ENCODE measurements around the gene ITCH. TPM values are rescaled to one million over a fixed set of nuclear protein-coding genes. Genes with fewer than 3 reads are reported as not detected.
"Not testable (repeated sequence)": the region's sequence is repeated elsewhere in the genome, so short reads cannot be mapped to it uniquely, and the experiment has no call there.

Gene ITCH
- total RNA-seq, 2 experiments from 2014 or later: 52.1 to 59.9 TPM

DNA sequence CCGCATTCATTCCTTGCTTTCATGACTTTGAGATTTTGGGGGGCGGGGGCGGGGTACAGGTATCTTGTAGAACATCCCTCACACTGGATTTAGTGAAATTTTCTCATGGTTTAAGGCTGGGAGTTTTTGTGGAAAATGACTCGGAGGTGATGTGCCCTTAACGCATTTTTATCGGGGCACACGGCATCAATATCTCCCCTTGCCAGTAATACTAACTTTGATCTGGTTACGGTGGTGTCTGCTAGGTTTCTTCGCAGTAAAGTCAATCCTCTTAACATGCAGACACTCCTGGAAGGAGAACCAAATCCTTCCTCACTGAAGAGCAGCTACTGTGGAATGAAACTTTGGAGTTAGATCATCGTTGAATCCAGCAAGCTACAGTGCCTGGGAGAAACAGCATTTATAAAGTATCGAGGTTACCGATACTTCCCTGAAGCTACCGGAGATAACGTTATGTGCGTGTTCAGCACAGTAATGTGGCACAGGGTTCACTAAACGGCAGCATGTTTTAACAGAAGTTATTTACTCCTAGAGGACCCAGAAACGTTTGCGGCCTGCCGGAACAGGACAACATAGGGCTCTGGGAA lies 151.9 kb downstream of the ITCH start:
- CTCF ChIA-PET: interaction anchor here (0.6 to 5.6 kb wide), 14 partner anchors 15 to 324 kb away, joined by 3 to 124 read pairs (median 4); partner anchors contain the start of genes AHCY and ITCH

DNA sequence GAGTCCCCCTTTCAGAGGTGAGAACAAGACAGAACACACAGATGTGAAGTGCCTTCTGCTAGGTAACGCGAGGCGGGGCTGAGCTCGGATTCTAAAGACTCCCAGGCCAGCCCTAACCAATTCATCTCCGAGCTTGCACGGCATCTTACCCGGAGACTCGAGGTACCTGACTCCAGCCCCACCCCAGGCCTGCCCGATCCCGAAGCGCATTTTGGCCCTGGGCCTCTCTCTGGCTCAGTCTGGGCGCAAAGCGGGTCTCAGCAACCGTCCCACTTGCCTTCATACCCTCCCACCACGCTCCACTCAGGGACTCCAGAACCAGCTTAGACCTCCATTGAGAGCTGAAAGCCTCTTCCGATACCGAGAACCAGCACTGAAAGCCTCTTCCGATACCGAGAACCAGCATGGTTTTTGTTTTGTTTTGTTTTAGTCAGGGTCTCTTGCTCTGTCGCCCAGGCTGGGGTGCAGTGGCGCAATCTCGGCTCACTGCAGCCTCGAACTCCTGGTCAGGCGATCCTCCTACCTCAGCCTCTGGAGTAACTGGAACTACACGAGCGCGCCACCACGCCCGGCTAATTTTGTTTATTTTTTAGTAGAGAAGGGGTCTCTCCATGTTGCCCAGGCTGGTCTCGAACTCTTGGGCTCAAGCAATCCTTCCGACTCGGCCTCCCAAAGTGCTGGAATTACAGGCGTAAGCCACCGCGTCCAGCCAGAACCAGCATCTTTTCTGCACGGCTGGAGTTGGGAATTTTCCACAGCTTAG lies 152.6 kb downstream of the ITCH start:
- peaks cover 13% of the 10 kb centered on the region for H3K36me3 Mint-ChIP-seq (ENCODE audit: low read depth)
- peak; percentile 71 for ATAC-seq
- peak overlapping the region; percentile 98 for H3K4me3 Mint-ChIP-seq
- H3K9me3 Mint-ChIP-seq (ENCODE audit: insufficient read depth): no peaks in the 10 kb centered on the region
- POLR2A ChIA-PET: interaction anchor here (0.5 to 2.7 kb wide), 12 partner anchors 10 to 1438 kb away, joined by 3 to 14 read pairs (median 4); partner anchors contain the start of genes AHCY, ITCH, PIGU and SCAND1
- H3K4me1 Mint-ChIP-seq (ENCODE audit: low read depth): peaks cover 31% of the 10 kb centered on the region
- DNase-seq: peak; percentile 86
- CTCF ChIA-PET: interaction anchor here (0.6 to 5.6 kb wide), 20 partner anchors 16 to 325 kb away, joined by 3 to 124 read pairs (median 4); partner anchors contain the start of genes AHCY and ITCH
- H3K27ac Mint-ChIP-seq: peak overlapping the region; percentile 98
- H3K27me3 Mint-ChIP-seq (ENCODE audit: low read depth): no peaks in the 10 kb centered on the region

More for the DNA sequence above, 151.9 kb downstream of the ITCH start:
- no peaks in the 10 kb centered on the region for H3K27me3 Mint-ChIP-seq (ENCODE audit: low read depth)
- POLR2A ChIA-PET: interaction anchor here (0.7 to 2.7 kb wide), 7 partner anchors 129 to 1439 kb away, joined by 3 to 14 read pairs (median 5); partner anchors contain the start of genes AHCY, ITCH, PIGU and SCAND1
- H3K27ac Mint-ChIP-seq: peak overlapping the region; percentile 98
- peak; percentile 32 for ATAC-seq
- H3K36me3 Mint-ChIP-seq (ENCODE audit: low read depth): peaks cover 11% of the 10 kb centered on the region
- peak overlapping the region; percentile 98 for H3K4me3 Mint-ChIP-seq
- no peaks in the 10 kb centered on the region for H3K9me3 Mint-ChIP-seq (ENCODE audit: insufficient read depth)
- no peak for DNase-seq
- H3K4me1 Mint-ChIP-seq (ENCODE audit: low read depth): peaks cover 29% of the 10 kb centered on the region

DNA sequence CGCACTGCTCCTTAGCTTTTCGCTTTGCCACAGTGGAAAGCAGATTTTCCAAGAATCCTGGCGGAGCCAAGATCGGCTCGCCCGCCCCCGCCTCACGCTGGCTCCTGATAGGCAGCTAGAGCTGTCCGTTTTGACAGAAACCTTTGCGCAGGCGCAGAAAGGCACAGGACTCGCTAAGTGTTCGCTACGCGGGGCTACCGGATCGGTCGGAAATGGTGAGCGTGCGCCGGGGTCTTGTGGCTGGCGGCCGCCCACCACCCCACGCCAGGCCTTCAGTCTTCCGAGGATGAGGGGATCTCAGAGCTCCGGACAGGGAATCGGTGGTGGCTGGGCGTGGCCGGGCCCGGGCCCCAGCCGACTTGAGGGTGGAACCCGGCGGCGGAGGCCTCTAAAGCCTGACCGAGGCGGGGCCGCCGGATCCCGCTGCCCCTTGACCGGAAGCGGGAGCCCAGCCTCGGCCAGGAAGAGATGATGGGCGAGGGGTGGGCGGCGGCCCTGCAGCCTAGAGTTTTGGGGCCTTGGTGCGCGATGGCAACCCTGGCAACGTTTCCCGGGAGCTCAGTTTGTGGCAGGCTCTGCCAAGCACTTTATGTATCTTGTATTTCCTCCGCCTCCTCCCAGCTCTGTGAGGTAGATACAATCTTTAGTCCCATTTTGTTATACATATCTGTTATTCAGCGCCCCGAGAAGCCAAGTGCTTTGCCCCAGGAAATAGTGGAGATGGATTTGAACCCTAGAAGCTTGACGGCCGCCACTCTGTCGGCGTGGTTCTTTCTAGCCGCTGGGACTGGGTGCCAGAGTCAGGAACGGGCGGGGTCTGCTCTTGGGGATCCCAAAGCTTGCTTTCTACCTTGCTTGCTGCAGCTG lies 153.4 kb downstream of the ITCH start, which contains the start of gene DYNLRB1:
DYNLRB1 (plus strand) TSS at position 176 of the 867 bp plus-strand sequence; CDS start at position 213, 37 bp downstream.
- peak within 1 kb of the TSS; percentile 98 for H3K4me3 Mint-ChIP-seq
- peaks cover 13% of the 10 kb centered on the region for H3K36me3 Mint-ChIP-seq (ENCODE audit: low read depth)
- DNase-seq (peak; percentile 97), ATAC-seq (peak; percentile 88)
- H3K4me1 Mint-ChIP-seq (ENCODE audit: low read depth): peaks cover 31% of the 10 kb centered on the region
- no peaks in the 10 kb centered on the region for H3K27me3 Mint-ChIP-seq (ENCODE audit: low read depth)
- POLR2A ChIA-PET: interaction anchor here (0.5 to 2.7 kb wide), 14 partner anchors 11 to 404 kb away, joined by 3 to 14 read pairs (median 3); partner anchors contain the start of genes AHCY, EIF2S2, ITCH and MAP1LC3A
- CTCF ChIA-PET: interaction anchor here (0.6 to 5.6 kb wide), 22 partner anchors 10 to 630 kb away, joined by 3 to 124 read pairs (median 4); partner anchors contain the start of genes AHCY and EDEM2
- no peaks in the 10 kb centered on the region for H3K9me3 Mint-ChIP-seq (ENCODE audit: insufficient read depth)
- H3K27ac Mint-ChIP-seq: peak within 1 kb of the TSS; percentile 98

DNA sequence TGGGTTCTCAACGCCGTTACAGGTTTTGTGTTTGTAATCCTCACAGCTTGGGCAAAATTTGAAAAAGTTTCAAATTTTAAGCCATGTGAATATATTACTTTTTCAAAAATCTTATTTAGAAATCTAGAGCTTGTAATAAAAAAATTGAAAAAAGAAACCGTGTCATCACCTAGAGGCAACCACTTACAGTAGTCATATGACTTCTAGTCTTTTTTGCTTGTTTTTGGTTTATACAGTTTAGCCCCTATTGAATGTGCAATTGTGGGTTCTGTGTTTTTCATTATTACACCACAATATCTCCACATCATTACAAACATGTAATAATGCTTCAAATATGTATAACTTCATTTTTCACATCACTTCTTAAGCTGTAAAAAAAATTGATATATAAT lies 154.0 kb downstream of the ITCH start:
- peaks cover 16% of the 10 kb centered on the region for H3K36me3 Mint-ChIP-seq (ENCODE audit: low read depth)
- DNase-seq: no peak
- CTCF ChIA-PET: interaction anchor here (1.0 to 5.6 kb wide), 11 partner anchors 10 to 630 kb away, joined by 3 to 124 read pairs (median 7); partner anchors contain the start of genes AHCY and EDEM2
- peaks cover 33% of the 10 kb centered on the region for H3K4me1 Mint-ChIP-seq (ENCODE audit: low read depth)
- H3K27me3 Mint-ChIP-seq (ENCODE audit: low read depth): no peaks in the 10 kb centered on the region
- no peak for ATAC-seq
- POLR2A ChIA-PET: interaction anchor here (0.9 to 2.7 kb wide), 10 partner anchors 11 to 405 kb away, joined by 3 to 14 read pairs (median 3); partner anchors contain the start of genes EIF2S2, ITCH and MAP1LC3A
- H3K9me3 Mint-ChIP-seq (ENCODE audit: insufficient read depth): no peaks in the 10 kb centered on the region
- H3K27ac Mint-ChIP-seq: peak overlapping the region; percentile 98
- H3K4me3 Mint-ChIP-seq: peak overlapping the region; percentile 98

DNA sequence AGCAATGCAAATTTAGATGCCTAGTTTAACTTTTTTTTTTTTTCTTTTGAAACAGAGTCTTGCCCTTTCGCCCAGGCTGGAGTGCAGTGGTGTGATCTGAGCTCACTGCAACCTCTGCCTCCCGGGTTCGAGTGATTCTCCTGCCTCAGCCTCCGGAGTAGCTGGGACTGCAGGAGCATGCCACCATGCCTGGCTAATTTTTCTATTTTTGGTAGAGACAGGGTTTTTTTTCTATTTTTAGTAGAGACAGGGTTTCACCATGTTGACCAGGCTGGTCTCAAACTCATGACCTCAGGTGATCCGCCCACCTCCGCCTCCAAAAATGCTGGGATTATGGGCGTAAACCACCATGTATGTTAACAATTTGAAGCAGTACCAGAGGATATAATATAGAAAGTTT lies 155.8 kb downstream of the ITCH start:
- DNase-seq; H3K4me3 Mint-ChIP-seq; H3K9me3 Mint-ChIP-seq (ENCODE audit: insufficient read depth); ATAC-seq; POLR2A ChIA-PET; H3K27me3 Mint-ChIP-seq (ENCODE audit: low read depth); H3K27ac Mint-ChIP-seq: not testable (repeated sequence)
- peaks cover 29% of the 10 kb centered on the region for H3K4me1 Mint-ChIP-seq (ENCODE audit: low read depth)
- CTCF ChIA-PET: interaction anchor here (5.6 kb wide), 1 partner anchor 206 kb away, joined by 124 read pairs; no protein-coding TSS in a partner anchor
- peaks cover 22% of the 10 kb centered on the region for H3K36me3 Mint-ChIP-seq (ENCODE audit: low read depth)

DNA sequence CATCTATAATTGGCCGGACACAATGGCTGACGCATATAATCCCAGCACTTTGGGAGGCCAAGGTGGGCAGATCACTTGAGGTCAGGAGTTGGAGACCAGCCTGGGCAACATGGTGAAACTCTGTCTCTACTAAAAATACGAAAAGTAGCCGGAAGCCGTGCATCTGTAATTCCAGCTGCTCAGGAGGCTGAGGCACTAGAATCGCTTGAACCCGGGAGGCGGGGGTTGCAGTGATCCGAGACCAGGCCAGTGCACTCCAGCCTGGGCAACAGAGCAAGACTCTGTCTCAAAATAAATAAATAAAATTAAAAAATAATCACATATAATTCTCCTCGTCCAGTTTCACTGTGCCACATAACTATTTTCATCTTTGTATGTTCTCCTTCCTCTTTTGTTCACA lies 156.8 kb downstream of the ITCH start:
- CTCF ChIA-PET: interaction anchor here (1.7 to 5.6 kb wide), 3 partner anchors 19 to 207 kb away, joined by 4 to 124 read pairs (median 85); no protein-coding TSS in a partner anchor
- ATAC-seq; DNase-seq; H3K27me3 Mint-ChIP-seq (ENCODE audit: low read depth); H3K27ac Mint-ChIP-seq; POLR2A ChIA-PET; H3K9me3 Mint-ChIP-seq (ENCODE audit: insufficient read depth); H3K4me3 Mint-ChIP-seq: not testable (repeated sequence)
- Mint-ChIP-seq H3K4me1 (ENCODE audit: low read depth) (peaks cover 26% of the 10 kb centered on the region), H3K36me3 (ENCODE audit: low read depth) (peaks cover 22% of the 10 kb centered on the region)

DNA sequence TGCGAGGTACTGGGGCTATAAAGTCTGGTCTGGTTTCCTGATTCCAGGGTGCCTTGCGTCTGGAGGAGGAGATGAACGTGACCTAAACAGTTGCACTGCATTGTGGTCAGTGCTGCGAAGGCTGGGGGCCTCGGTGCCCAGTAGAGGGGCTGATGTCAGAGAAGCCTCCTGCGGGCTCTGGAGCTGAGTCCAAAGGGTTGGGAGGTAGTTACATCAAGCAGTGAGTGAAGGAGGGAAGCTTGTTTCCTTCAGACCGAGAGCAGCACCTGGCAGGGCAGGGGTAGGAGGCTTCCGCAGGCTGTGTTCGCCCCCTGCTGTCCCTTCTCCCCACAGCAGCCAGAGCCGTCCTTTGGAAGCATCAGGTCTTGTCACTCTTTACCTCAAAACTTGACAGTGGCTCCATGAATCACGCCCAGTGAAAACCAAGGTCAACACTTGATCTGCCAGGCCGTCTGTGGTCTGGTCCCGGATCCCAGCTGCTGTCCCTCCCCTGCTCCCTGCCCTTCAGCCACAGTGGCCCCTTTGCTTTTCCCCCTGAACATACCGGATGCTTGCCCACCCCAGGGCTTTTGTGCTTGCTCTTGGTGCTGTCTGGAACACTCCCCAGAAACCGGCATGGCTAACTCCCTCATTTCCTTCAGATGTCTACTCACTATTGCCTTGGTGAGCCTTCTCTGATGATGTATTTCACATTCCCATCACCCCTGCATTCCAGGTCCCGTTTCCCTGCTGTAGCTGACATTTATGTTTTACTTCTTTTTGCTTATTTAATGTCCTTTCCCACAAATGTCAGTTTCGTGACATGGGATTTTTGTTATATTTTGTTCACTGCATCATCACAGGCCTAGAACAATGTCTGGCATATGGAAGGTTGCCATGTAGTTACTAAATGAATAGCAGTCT lies 160.1 kb downstream of the ITCH start:
- Mint-ChIP-seq H3K27me3 (ENCODE audit: low read depth) (no peaks in the 10 kb centered on the region), H3K36me3 (ENCODE audit: low read depth) (peaks cover 40% of the 10 kb centered on the region), H3K4me1 (ENCODE audit: low read depth) (peaks cover 15% of the 10 kb centered on the region), H3K9me3 (ENCODE audit: insufficient read depth) (no peaks in the 10 kb centered on the region), H3K27ac (no peak overlapping the region), H3K4me3 (no peak overlapping the region)
- ATAC-seq: peak; percentile 83
- CTCF ChIA-PET: interaction anchor here (0.6 to 4.6 kb wide), 13 partner anchors 14 to 247 kb away, joined by 3 to 85 read pairs (median 4); no protein-coding TSS in a partner anchor
- DNase-seq: peak; percentile 63
- POLR2A ChIA-PET: interaction anchor here (0.9 to 1.4 kb wide), 2 partner anchors 138 to 211 kb away, joined by 3 to 6 read pairs; no protein-coding TSS in a partner anchor

DNA sequence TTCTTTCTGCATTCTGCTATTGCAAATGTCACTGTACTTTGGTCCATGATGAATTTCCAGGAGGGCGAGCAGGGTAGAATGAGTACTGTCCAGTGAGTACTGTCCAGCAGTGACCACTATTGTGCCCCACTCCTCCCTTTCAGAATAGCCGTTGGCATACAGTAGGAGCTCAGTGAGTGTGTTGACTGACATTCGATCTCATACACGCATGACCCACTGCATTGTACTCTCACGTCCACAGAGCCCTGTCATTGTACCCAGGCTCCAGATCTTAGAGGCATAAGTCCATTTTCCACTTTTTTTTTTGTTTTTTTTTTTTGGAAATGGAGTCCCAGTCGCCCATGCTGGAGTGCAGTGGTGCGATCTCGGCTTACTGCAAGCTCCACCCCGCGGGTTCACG lies 161.4 kb downstream of the ITCH start:
- no peaks in the 10 kb centered on the region for H3K27me3 Mint-ChIP-seq (ENCODE audit: low read depth)
- H3K4me3 Mint-ChIP-seq: no peak overlapping the region
- peaks cover 46% of the 10 kb centered on the region for H3K36me3 Mint-ChIP-seq (ENCODE audit: low read depth)
- CTCF ChIA-PET: interaction anchor here (0.9 to 4.6 kb wide), 2 partner anchors 212 kb away, joined by 3 to 85 read pairs; no protein-coding TSS in a partner anchor
- DNase-seq (no peak), ATAC-seq (no peak)
- POLR2A ChIA-PET: no interaction called here
- H3K27ac Mint-ChIP-seq: no peak overlapping the region
- peaks cover 9% of the 10 kb centered on the region for H3K4me1 Mint-ChIP-seq (ENCODE audit: low read depth)
- no peaks in the 10 kb centered on the region for H3K9me3 Mint-ChIP-seq (ENCODE audit: insufficient read depth)

DNA sequence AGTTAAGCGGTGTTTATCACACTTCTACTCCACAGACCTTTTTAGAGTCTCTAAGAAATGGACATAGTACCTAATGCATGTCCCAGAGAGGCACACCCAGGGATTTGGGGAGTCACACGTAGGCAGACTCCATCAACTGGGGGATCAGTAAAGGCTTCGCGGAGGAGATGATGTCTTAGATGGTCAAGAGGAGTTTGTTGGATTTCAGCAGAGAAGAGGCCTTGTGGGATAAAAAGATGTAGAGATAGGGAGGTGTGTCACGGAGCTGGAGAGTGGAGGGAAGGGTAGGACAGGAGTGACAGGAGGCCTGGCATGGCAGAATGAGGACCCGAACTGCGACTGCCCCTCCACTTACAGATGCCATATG lies 162.3 kb downstream of the ITCH start:
- no peaks in the 10 kb centered on the region for H3K27me3 Mint-ChIP-seq (ENCODE audit: low read depth)
- H3K4me1 Mint-ChIP-seq (ENCODE audit: low read depth): peaks cover 6% of the 10 kb centered on the region
- no peaks in the 10 kb centered on the region for H3K9me3 Mint-ChIP-seq (ENCODE audit: insufficient read depth)
- H3K27ac Mint-ChIP-seq: no peak overlapping the region
- ChIA-PET POLR2A (no interaction called here), CTCF (interaction anchor here (0.9 kb wide), 1 partner anchor 213 kb away, joined by 3 read pairs; no protein-coding TSS in a partner anchor)
- H3K4me3 Mint-ChIP-seq: no peak overlapping the region
- DNase-seq (no peak), ATAC-seq (no peak)
- H3K36me3 Mint-ChIP-seq (ENCODE audit: low read depth): peaks cover 40% of the 10 kb centered on the region

All from activated CD8-positive, alpha-beta T cell treated with anti-CD3 and anti-CD28 coated beads, Interleukin-2, amount 10 ng/mL, durations not matched to agents 7 days and 5 days (primary cell).